ENCODE results near the gene GALNS.

GRCh38 chr16:88804173-88804551, 52.6 kb downstream of the GALNS start:
- TF ChIP-seq POLR2AphosphoS5 (IDR thresholded peaks at IDR 0.05; ENCODE audit: low read depth, low read length) = no peak
- TF ChIP-seq TAF1 (IDR thresholded peaks at IDR 0.05; ENCODE audit: low read depth, low read length) = no peak
- no peak for TF ChIP-seq POLR2A (IDR thresholded peaks at IDR 0.05; ENCODE audit: low read depth, low read length)
